ENCODE results near the gene KLK6. TPM values are rescaled to one million over a fixed set of nuclear protein-coding genes. Genes with fewer than 3 reads are reported as not detected.

The KLK6 gene
- total and polyA plus RNA-seq, 2 of the 13 experiments (the other 11 are each of a cell fraction or from before 2014, with no cell fraction given) = 0.15 to 1.8 TPM

DNA sequence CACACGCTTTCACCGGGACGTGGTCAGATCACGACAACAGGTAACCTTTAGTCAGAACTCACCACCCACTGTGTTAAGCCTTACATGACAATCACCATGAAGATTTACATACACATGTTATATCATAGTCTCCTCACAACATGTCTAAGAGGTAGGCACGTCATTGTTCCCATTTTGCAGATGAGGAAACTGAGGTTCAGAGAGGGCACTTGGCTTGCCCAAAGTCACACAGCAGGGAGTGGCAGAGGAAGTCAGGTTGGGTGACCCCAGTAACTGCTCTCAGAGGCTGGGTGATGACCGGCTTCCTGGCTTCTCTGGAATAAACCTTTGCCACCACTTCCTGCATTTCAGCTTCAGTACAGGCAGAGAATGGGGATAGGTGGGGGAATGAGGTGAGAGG, 44.9 kb upstream of the KLK6 start (continued):
- TF ChIP-seq SMYD3 (CRISPR knock-in tag; IDR thresholded peaks at IDR 0.05) = no peak
- TF ChIP-seq ZNF629 (CRISPR knock-in tag; conservative IDR thresholded peaks at IDR 0.05) = peak; percentile 64
- TF ChIP-seq MIER3 (CRISPR knock-in tag; IDR thresholded peaks at IDR 0.05; ENCODE audit: borderline replicate concordance) = no peak
- TF ChIP-seq DNMT3B (CRISPR knock-in tag; conservative IDR thresholded peaks at IDR 0.05) = no peak

GRCh38 chr19:51012661-51013190, 43.3 kb upstream of the KLK6 start:
- ATAC-seq (no peak), DNase-seq (ENCODE audit: low spot score) (no peak), FAIRE-seq (no peak)
- H3K79me2 ChIP-seq (ENCODE audit: insufficient read depth, low read length) = no peaks in the 10 kb centered on the region
- H3K4me3 ChIP-seq (replicated peaks in 1 of 3; ENCODE audit: insufficient read depth in 1 of 3, low read depth in 2 of 3, low read length in 3 of 3) = no peak overlapping the region
- no TSS peak for BruUV-seq (replicated peaks)
- no peaks in the 10 kb centered on the region for H3K9me3 ChIP-seq (ENCODE audit: low read length)
- POLR2A ChIA-PET = no interaction called here
- no peaks in the 10 kb centered on the region for H4K20me1 ChIP-seq (ENCODE audit: insufficient read depth, low read length)
- CTCF ChIA-PET (ENCODE audit: low intra/inter-chr PET ratio, low total read pairs) = no interaction called here
- H3K9ac ChIP-seq (ENCODE audit: insufficient read depth, low read depth, low read length) = no peak overlapping the region
- H2AFZ ChIP-seq (ENCODE audit: low read length) = no peak overlapping the region
- in situ Hi-C loops (cut with HindIII; ENCODE audit: extremely low pct_ligation_motif_present, low pct_unique_long_range_greater_than_20kb) = no loop called here
- peaks cover 1 to 16% of the 10 kb centered on the region in 2 experiments; a peak in 3 of 5 replicates for H3K27me3 ChIP-seq (ENCODE audit: control insufficient read depth in 1 of 2, insufficient read depth in 2 of 2, low read length in 2 of 2)
- no peaks in the 10 kb centered on the region for H3K4me1 ChIP-seq (ENCODE audit: insufficient read depth, low read length)
- intact Hi-C loops (cut with micrococcal nuclease; ENCODE audit: unreplicated experiment) = loop anchor here (10.0 kb wide), 1 partner anchor 78 kb away; no protein-coding TSS in a partner anchor
- no peak overlapping the region for H3K4me2 ChIP-seq (ENCODE audit: low read depth, low read length)
- H3K36me3 ChIP-seq (replicated peaks in 1 of 2; ENCODE audit: control insufficient read depth in 1 of 2, insufficient read depth in 2 of 2, low read length in 2 of 2) = no peaks in the 10 kb centered on the region
- H3K27ac ChIP-seq (ENCODE audit: extremely low read length, insufficient read depth, low read length) = no peak overlapping the region
- no peak for TF ChIP-seq ZNF292 (CRISPR knock-in tag; IDR thresholded peaks at IDR 0.05; ENCODE audit: borderline replicate concordance, low read depth)
- TF ChIP-seq CCDC6 (CRISPR knock-in tag; IDR thresholded peaks at IDR 0.05) = no peak
- no peak for TF ChIP-seq AGO1 (IDR thresholded peaks at IDR 0.05; ENCODE audit: low read depth, low read length, poor library complexity, severe bottlenecking)
- TF ChIP-seq, protein P1, sequence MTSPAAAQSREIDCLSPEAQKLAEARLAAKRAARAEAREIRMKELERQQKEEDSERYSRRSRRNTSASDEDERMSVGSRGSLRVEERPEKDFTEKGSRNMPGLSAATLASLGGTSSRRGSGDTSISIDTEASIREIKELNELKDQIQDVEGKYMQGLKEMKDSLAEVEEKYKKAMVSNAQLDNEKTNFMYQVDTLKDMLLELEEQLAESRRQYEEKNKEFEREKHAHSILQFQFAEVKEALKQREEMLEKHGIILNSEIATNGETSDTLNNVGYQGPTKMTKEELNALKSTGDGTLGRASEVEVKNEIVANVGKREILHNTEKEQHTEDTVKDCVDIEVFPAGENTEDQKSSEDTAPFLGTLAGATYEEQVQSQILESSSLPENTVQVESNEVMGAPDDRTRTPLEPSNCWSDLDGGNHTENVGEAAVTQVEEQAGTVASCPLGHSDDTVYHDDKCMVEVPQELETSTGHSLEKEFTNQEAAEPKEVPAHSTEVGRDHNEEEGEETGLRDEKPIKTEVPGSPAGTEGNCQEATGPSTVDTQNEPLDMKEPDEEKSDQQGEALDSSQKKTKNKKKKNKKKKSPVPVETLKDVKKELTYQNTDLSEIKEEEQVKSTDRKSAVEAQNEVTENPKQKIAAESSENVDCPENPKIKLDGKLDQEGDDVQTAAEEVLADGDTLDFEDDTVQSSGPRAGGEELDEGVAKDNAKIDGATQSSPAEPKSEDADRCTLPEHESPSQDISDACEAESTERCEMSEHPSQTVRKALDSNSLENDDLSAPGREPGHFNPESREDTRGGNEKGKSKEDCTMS (CRISPR knock-in tag; conservative IDR thresholded peaks at IDR 0.05) = no peak
- no peak for TF ChIP-seq MEF2D (CRISPR knock-in tag; IDR thresholded peaks at IDR 0.05)
- TF ChIP-seq FOXP1 (IDR thresholded peaks at IDR 0.05) = no peak
- no peak for TF ChIP-seq FOXP1 (CRISPR knock-in tag; IDR thresholded peaks at IDR 0.05)
- TF ChIP-seq SNAI1 (CRISPR knock-in tag; IDR thresholded peaks at IDR 0.05; ENCODE audit: borderline replicate concordance) = no peak
- TF ChIP-seq ZNF552 (CRISPR knock-in tag; IDR thresholded peaks at IDR 0.05; ENCODE audit: borderline replicate concordance) = no peak
- no peak for TF ChIP-seq TCF12 (IDR thresholded peaks at IDR 0.05)
- no peak for TF ChIP-seq TCF12 (CRISPR knock-in tag; IDR thresholded peaks at IDR 0.05)
- TF ChIP-seq NR2C2 (CRISPR knock-in tag; IDR thresholded peaks at IDR 0.05; ENCODE audit: borderline replicate concordance) = no peak
- WGBS (ENCODE audit: low lambda C conversion rate) = 10% methylated on average over 12 of the region's 12 CpGs

Measured in HepG2 (cell line).